Measurements from ENCODE around the gene DNAJC15. TPM values are rescaled to one million over a fixed set of nuclear protein-coding genes. Genes with fewer than 3 reads are reported as not detected.

The DNAJC15 gene
- total RNA-seq, 1 donor from 2014 or later, result 18.8 TPM

DNA sequence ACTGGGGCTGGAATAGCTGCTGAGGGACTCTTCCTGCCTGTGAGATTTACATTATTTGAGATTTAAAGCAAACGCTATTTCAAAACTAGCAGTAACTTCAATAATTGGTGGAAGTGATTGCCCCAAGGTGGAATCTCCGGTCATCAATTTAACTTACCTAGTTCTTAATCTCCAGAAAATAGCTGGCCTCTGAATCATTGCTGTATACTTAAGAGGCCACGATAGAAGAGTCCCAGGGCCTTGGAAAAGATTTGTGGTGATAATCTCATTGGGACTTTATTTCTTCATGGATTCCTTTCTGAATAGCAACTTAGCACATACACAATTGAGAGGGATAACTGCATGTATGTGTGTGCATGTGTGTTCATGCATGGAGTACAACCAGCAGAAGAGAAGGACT, 120.2 kb downstream of the DNAJC15 start:
- no peak overlapping the region for H3K4me3 Mint-ChIP-seq (ENCODE audit: low read depth)

DNA sequence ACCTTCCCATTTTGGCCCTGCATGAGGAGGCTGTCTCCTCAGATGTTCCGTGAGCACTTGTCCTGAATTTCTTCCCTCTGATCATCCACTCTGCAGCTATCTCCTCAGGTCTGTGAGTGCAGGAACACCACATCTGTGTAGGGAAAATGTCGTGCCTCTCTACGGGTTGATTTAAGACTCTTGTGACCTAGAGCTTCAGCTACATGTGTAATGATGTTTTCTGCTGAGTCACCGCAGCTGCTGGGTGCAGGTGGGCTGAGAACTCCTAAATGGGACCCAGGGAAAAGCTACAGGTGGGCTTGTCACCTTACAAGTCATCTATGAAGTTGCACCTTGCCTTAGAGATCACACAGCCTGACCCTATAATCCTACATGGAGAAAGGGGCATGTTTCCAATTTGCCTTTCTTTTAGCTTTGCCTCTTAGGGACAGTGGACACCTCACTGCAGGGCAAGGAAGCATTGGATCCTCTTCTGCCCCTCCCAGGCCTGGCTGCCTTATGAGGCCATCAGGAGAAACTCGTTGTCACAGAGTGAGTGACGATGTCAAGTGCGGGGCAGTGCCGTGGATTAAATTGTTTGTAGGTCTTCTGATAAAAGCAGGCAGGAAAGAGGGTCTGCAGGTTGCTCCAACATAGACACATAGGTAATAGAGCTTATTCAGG, 122.3 kb downstream of the DNAJC15 start:
- Mint-ChIP-seq H3K36me3 (ENCODE audit: low read depth) (no peaks in the 10 kb centered on the region), H3K4me3 (ENCODE audit: low read depth) (no peak overlapping the region)
- DNase-seq (ENCODE audit: low spot score), result no peak

More for the DNA sequence above, 120.2 kb downstream of the DNAJC15 start:
- Mint-ChIP-seq H3K27ac (no peak overlapping the region), H3K27me3 (ENCODE audit: low read depth) (peaks cover 18% of the 10 kb centered on the region), H3K4me1 (ENCODE audit: low read depth) (no peaks in the 10 kb centered on the region), H3K36me3 (ENCODE audit: low read depth) (no peaks in the 10 kb centered on the region), H3K9me3 (no peaks in the 10 kb centered on the region)
- intact Hi-C loops (cut with micrococcal nuclease), result no loop called here
- DNase-seq (ENCODE audit: low spot score), result no peak

DNA sequence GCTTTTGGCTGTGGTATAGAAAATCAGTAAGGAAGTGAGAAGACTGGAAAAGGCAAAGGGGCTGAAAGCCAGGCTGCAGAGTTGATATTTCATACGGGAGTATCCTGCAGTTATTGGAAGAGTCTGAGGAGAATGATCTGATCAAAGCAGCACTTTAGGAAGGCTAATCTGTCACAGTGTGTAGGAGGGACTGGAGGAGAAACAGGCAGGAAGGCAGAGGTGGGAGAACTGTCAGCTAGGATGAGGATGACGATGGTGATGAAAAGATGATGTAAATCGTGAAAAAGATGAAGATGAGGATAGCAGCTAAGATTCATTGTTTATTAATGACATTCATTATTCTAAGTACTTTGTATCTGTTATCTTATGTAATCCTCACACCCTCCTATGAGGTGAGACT, 123.0 kb downstream of the DNAJC15 start:
- Mint-ChIP-seq H3K27me3 (ENCODE audit: low read depth) (peaks cover 18% of the 10 kb centered on the region), H3K4me1 (ENCODE audit: low read depth) (no peaks in the 10 kb centered on the region), H3K36me3 (ENCODE audit: low read depth) (no peaks in the 10 kb centered on the region), H3K9me3 (no peaks in the 10 kb centered on the region), H3K27ac (no peak overlapping the region), H3K4me3 (ENCODE audit: low read depth) (no peak overlapping the region)
- intact Hi-C loops (cut with micrococcal nuclease), result no loop called here
- no peak for DNase-seq (ENCODE audit: low spot score)

More for the DNA sequence above, 122.3 kb downstream of the DNAJC15 start:
- Mint-ChIP-seq H3K27me3 (ENCODE audit: low read depth) (peaks cover 18% of the 10 kb centered on the region), H3K4me1 (ENCODE audit: low read depth) (no peaks in the 10 kb centered on the region), H3K9me3 (no peaks in the 10 kb centered on the region), H3K27ac (no peak overlapping the region)
- intact Hi-C loops (cut with micrococcal nuclease), result no loop called here

DNA sequence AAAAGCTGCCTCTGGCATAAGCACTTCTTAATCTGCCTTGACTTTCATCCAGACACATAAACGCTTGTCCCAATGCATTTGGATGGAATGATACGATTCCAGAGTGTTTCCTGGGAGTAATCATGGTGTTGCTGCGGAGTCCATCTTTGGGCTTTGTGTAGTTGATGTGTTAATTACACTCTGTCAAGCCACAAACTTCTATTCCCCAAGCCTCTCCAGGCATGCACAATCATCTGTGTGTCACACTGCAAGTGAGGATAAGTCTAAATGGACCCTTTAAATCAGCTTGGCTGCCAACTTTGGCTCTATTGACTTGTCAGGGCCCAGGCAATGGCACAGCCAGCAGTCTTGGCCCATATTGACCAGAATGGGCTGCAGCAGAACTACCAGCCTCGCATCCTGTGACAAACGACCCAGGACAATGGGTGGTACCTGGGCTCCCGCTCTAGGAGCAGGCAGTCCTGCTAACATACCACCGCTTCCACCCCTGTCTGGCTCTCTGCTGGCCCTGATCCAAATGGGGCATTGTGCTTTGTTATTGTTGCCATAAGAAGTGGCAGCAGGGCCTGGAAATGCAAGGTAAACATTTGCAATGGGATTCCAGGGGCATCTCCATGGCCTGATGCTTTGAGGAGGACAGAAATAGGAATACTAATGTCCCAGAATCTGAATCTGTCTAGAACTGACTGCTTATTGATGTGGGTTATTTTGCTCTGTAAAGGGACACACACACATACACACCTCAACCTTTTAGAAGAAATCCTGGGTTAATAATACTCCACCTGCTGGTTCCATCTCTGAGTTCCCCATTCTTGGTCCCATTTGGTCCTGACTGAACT, 127.2 kb downstream of the DNAJC15 start:
- Mint-ChIP-seq H3K27me3 (ENCODE audit: low read depth) (peaks cover 11% of the 10 kb centered on the region), H3K36me3 (ENCODE audit: low read depth) (no peaks in the 10 kb centered on the region), H3K9me3 (no peaks in the 10 kb centered on the region), H3K4me1 (ENCODE audit: low read depth) (no peaks in the 10 kb centered on the region), H3K4me3 (ENCODE audit: low read depth) (no peak overlapping the region), H3K27ac (no peak overlapping the region)
- intact Hi-C loops (cut with micrococcal nuclease), result no loop called here
- DNase-seq (ENCODE audit: low spot score), result no peak

DNA sequence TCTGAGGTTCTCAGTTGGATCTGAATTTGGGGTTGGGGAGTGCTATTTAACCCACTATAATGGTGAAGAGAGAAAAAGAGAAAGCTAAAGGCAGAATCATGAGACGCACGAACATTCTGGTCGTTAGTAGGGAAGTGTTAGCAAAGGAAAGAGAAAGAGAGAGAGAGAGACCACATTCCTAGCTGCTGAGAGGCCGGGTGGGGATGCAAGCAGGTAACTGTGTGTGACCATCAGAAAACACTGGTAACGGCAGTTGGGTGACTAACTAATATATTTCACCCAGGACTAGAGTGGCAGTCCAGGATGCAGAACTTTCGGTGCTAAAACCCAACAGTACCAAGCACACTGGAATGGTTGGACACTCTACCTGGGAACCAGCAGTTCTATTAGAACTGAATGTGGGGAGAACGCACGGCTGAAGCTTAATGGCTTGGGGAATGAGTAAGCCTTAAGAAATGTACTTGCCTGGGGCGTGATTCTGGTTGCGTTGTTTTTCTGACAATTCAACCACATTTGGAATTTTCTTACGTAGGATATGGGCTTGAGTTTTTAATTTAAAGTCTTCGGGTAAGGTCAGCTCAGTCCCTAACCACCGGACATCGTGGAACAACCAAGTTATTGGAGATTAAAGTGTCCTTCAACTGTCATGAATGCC, 130.2 kb downstream of the DNAJC15 start:
- no peaks in the 10 kb centered on the region for H3K9me3 Mint-ChIP-seq
- no peaks in the 10 kb centered on the region for H3K36me3 Mint-ChIP-seq (ENCODE audit: low read depth)
- H3K4me3 Mint-ChIP-seq (ENCODE audit: low read depth), result no peak overlapping the region
- H3K27me3 Mint-ChIP-seq (ENCODE audit: low read depth), result peaks cover 4% of the 10 kb centered on the region
- no peak for DNase-seq (ENCODE audit: low spot score)
- H3K4me1 Mint-ChIP-seq (ENCODE audit: low read depth), result no peaks in the 10 kb centered on the region
- H3K27ac Mint-ChIP-seq, result no peak overlapping the region
- intact Hi-C loops (cut with micrococcal nuclease), result no loop called here

DNA sequence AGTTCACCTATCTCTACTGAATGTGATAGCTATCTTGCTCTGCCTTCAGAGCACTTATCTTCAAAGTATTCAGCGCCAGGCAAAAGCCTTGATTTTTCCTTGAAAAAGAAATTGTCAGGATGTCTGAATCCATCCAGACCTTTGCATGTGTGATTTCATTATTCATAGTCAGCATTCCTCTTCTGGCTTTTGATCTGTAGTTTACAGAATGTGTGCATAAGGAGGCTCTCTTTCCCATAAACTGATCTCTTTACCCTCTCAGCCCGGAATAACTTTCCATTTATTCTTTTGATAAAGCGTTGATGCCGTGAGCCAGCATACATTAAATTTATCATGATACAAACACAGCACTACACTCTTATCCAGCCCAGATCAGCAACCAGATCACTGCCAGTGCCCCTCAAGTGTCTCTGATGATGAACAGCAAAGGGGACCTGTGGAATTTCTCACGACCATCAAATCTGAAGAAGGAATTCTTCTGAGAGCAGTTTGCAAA, 130.8 kb downstream of the DNAJC15 start:
- Mint-ChIP-seq H3K4me3 (ENCODE audit: low read depth) (no peak overlapping the region), H3K9me3 (no peaks in the 10 kb centered on the region), H3K36me3 (ENCODE audit: low read depth) (no peaks in the 10 kb centered on the region), H3K27ac (no peak overlapping the region), H3K27me3 (ENCODE audit: low read depth) (no peaks in the 10 kb centered on the region), H3K4me1 (ENCODE audit: low read depth) (no peaks in the 10 kb centered on the region)
- no peak for DNase-seq (ENCODE audit: low spot score)
- intact Hi-C loops (cut with micrococcal nuclease), result no loop called here

DNA sequence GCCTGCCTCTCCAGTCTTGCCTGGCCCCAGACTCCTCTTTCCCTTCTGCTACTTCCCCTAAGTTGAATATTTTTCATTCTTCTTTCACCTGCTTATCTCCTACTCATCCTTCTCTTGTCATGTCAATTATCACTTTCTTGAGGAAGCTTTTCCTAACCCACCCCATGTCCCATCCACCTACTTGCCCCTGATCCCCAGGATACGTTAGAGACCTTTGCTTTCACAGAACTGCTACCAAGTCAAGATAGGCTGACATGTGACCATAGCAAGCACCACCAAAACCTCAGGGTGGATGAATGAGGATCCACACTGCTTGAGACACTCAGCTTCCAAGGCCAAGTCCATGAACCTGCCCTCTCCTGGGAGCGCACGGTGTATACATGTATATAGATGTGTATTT, 131.5 kb downstream of the DNAJC15 start:
- H3K27ac Mint-ChIP-seq, result no peak overlapping the region
- H3K9me3 Mint-ChIP-seq, result no peaks in the 10 kb centered on the region
- no peak for DNase-seq (ENCODE audit: low spot score)
- H3K4me3 Mint-ChIP-seq (ENCODE audit: low read depth), result no peak overlapping the region
- no peaks in the 10 kb centered on the region for H3K4me1 Mint-ChIP-seq (ENCODE audit: low read depth)
- H3K36me3 Mint-ChIP-seq (ENCODE audit: low read depth), result no peaks in the 10 kb centered on the region
- intact Hi-C loops (cut with micrococcal nuclease), result no loop called here
- H3K27me3 Mint-ChIP-seq (ENCODE audit: low read depth), result no peaks in the 10 kb centered on the region

DNA sequence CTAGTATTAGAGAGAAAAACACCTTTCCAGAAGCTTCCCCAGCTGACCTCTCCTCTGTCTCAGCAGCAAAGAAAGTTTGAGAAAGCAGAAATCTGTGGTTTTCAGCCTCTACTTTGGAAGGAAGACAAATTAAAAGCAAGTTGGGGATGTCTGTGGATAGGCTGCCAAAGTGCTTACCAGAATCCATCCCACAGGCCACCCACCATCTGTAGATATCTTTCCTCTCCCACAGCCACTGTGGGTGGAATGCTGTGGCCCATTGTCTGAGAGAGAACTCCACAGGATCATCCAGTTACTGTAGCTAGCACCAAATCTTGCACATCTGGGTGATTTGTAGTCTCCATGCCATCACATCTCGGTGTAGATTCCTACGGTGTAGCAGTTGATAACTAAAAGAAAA, 133.5 kb downstream of the DNAJC15 start:
- DNase-seq (ENCODE audit: low spot score), result no peak
- Mint-ChIP-seq H3K9me3 (no peaks in the 10 kb centered on the region), H3K27ac (no peak overlapping the region), H3K36me3 (ENCODE audit: low read depth) (no peaks in the 10 kb centered on the region), H3K4me1 (ENCODE audit: low read depth) (no peaks in the 10 kb centered on the region), H3K27me3 (ENCODE audit: low read depth) (no peaks in the 10 kb centered on the region), H3K4me3 (ENCODE audit: low read depth) (no peak overlapping the region)
- intact Hi-C loops (cut with micrococcal nuclease), result no loop called here

DNA sequence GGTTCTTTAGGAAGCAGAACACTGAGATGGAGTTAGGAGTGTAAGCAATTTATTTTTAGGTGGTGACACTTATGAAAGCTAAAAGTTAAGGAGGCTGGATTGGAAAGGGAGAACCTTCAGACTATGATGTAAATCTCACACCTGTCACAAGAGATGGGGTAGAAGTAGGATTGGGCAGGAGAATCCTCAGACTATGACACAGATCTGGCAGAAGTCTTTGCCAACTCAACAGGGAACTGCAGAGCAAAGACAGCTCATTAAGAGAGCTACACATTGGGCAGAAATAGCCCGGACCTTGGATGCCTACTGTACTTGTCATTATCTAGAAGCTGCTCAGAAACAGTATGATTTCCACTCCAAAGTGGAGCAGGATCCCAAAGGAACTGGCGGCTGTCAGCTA, 134.4 kb downstream of the DNAJC15 start:
- Mint-ChIP-seq H3K36me3 (ENCODE audit: low read depth) (no peaks in the 10 kb centered on the region), H3K27ac (no peak overlapping the region), H3K27me3 (ENCODE audit: low read depth) (no peaks in the 10 kb centered on the region), H3K4me3 (ENCODE audit: low read depth) (no peak overlapping the region), H3K9me3 (no peaks in the 10 kb centered on the region), H3K4me1 (ENCODE audit: low read depth) (no peaks in the 10 kb centered on the region)
- no peak for DNase-seq (ENCODE audit: low spot score)
- intact Hi-C loops (cut with micrococcal nuclease), result no loop called here

DNA sequence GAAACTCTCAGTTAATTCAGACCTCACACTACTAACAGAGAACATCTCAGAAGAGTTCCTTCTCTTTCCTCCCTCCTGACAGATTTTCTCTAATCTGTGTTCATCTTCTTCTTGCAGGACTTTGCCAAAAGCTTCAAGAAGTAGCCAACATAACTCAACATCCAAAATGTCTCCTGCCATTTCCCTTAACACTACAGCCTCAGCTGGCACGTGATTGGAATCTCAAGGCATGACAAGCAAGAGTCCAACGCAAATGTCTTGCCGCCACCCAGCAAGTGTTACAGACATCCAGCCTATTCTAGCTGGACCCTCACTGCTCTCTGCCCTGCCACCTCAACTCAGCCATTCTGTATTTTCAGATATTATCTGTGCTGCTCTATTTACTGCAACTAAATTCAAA, 135.1 kb downstream of the DNAJC15 start:
- no peak overlapping the region for H3K27ac Mint-ChIP-seq
- no peaks in the 10 kb centered on the region for H3K9me3 Mint-ChIP-seq
- DNase-seq (ENCODE audit: low spot score), result no peak
- H3K4me1 Mint-ChIP-seq (ENCODE audit: low read depth), result no peaks in the 10 kb centered on the region
- H3K27me3 Mint-ChIP-seq (ENCODE audit: low read depth), result no peaks in the 10 kb centered on the region
- H3K4me3 Mint-ChIP-seq (ENCODE audit: low read depth), result no peak overlapping the region
- intact Hi-C loops (cut with micrococcal nuclease), result no loop called here
- H3K36me3 Mint-ChIP-seq (ENCODE audit: low read depth), result no peaks in the 10 kb centered on the region

DNA sequence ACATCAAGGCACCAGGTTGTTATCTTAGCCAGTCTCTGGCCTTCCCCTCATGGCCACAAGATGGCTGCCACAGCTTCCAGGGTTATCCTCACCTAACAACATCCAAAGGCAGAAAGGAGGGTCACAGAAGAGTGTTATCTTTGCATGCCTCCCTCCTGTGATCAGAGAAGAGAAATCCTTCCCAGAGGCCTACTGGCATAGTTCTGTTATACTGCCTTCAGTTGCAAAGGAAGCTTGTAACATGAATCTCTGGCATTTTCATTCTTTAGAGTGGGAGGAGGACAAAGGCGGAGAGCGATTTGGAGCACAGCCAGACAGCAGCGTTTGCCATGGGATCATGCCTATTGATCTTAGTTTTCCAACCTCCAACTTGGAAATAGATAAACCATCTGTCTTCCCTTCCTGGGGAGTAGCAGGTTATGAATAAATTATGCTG, 135.7 kb downstream of the DNAJC15 start:
- Mint-ChIP-seq H3K4me3 (ENCODE audit: low read depth) (no peak overlapping the region), H3K4me1 (ENCODE audit: low read depth) (no peaks in the 10 kb centered on the region), H3K27ac (no peak overlapping the region), H3K36me3 (ENCODE audit: low read depth) (no peaks in the 10 kb centered on the region), H3K9me3 (no peaks in the 10 kb centered on the region), H3K27me3 (ENCODE audit: low read depth) (no peaks in the 10 kb centered on the region)
- intact Hi-C loops (cut with micrococcal nuclease), result no loop called here
- no peak for DNase-seq (ENCODE audit: low spot score)

Measured in activated T-helper 2 cell treated with anti-CD3 and anti-CD28 coated beads, Interferon-gamma antibody, Interleukin-2, Interleukin-4, amounts not matched to agents 10 μg/mL and 5 μg/mL and 100 μg/mL, durations not matched to agents 14 hours and 24 hours and 36 hours (primary cell).